HG02943 (cell line): ENCODE measurements around the gene UNC13C.

Experiments used
- ATAC-seq: cut with Tn5 transposase; IDR thresholded peaks from one replicate; pipeline ENCODE4 v1.9.1; 2021; ENCODE audit warnings: mild to moderate bottlenecking, low read depth, moderate library complexity; ENCODE audit not compliant: unreplicated experiment

Gene UNC13C

GRCh38 chr15:54017251-54017650 lies 39.0 kb downstream of the UNC13C start:
- ATAC-seq = no peak

GRCh38 chr15:54017959-54018358 lies 39.7 kb downstream of the UNC13C start:
- no peak for ATAC-seq

GRCh38 chr15:54026258-54026657 lies 48.0 kb downstream of the UNC13C start:
- no peak for ATAC-seq

GRCh38 chr15:54026891-54027290 lies 48.6 kb downstream of the UNC13C start:
- no peak for ATAC-seq

- ATAC-seq = no peak
Measured at GRCh38 chr15:54029081-54029480, 50.8 kb downstream of the UNC13C start.

- ATAC-seq = no peak
Measured at GRCh38 chr15:54032066-54032465, 53.8 kb downstream of the UNC13C start.

- ATAC-seq = no peak
Measured at GRCh38 chr15:54033356-54033860, 55.2 kb downstream of the UNC13C start.

GRCh38 chr15:54033869-54034458 lies 55.7 kb downstream of the UNC13C start:
- ATAC-seq = no peak

- no peak for ATAC-seq
Measured at GRCh38 chr15:54035616-54036015, 57.4 kb downstream of the UNC13C start.

- ATAC-seq = no peak
Measured at GRCh38 chr15:54045397-54045796, 67.2 kb downstream of the UNC13C start.

GRCh38 chr15:54046093-54046492 lies 67.9 kb downstream of the UNC13C start:
- no peak for ATAC-seq

- no peak for ATAC-seq
Measured at GRCh38 chr15:54064365-54064764, 86.1 kb downstream of the UNC13C start.

- ATAC-seq = no peak
Measured at GRCh38 chr15:54066403-54066802, 88.2 kb downstream of the UNC13C start.

- no peak for ATAC-seq
Measured at GRCh38 chr15:54082836-54083492, 104.7 kb downstream of the UNC13C start.

GRCh38 chr15:54083501-54083900 lies 105.3 kb downstream of the UNC13C start:
- ATAC-seq = no peak

- no peak for ATAC-seq
Measured at GRCh38 chr15:54083991-54084390, 105.8 kb downstream of the UNC13C start.

- ATAC-seq = no peak
Measured at GRCh38 chr15:54088837-54089236, 110.6 kb downstream of the UNC13C start.

GRCh38 chr15:54089776-54090175 lies 111.5 kb downstream of the UNC13C start:
- no peak for ATAC-seq

- no peak for ATAC-seq
Measured at GRCh38 chr15:54091651-54092050, 113.4 kb downstream of the UNC13C start.

- no peak for ATAC-seq
Measured at GRCh38 chr15:54094661-54095060, 116.4 kb downstream of the UNC13C start.

- no peak for ATAC-seq
Measured at GRCh38 chr15:54097019-54097418, 118.8 kb downstream of the UNC13C start.

- ATAC-seq = no peak
Measured at GRCh38 chr15:54099010-54099409, 120.8 kb downstream of the UNC13C start.
